ENCODE results near the gene ALG2. TPM values are rescaled to one million over a fixed set of nuclear protein-coding genes. Genes with fewer than 3 reads are reported as not detected.

ALG2 gene
- polyA plus RNA-seq, 4 donors, result 12.4 to 45.5 (median 20.6) TPM

- DNase-seq (no peak), FAIRE-seq (no peak)
- 55 to 75% (median 70%) methylated on average over 10 of the region's 10 CpGs for WGBS, 3 donors
- H3K4me3 ChIP-seq (ENCODE audit: low read depth in 1 of 3, low read length in 3 of 3), result no peak overlapping the region
- H3K27ac ChIP-seq (ENCODE audit: low read depth in 1 of 3, low read length in 2 of 3), result no peak overlapping the region
- no peaks in the 10 kb centered on the region for H3K36me3 ChIP-seq (ENCODE audit: control insufficient read depth in 3 of 3, insufficient read depth in 2 of 3, low read depth in 1 of 3, low read length in 3 of 3)
- no peaks in the 10 kb centered on the region for H3K27me3 ChIP-seq (ENCODE audit: control insufficient read depth in 3 of 3, insufficient read depth in 3 of 3, low read length in 3 of 3)
- H3K9me3 ChIP-seq (ENCODE audit: control insufficient read depth in 2 of 2, insufficient read depth in 1 of 2, low read depth in 1 of 2, low read length in 1 of 2), result no peaks in the 10 kb centered on the region
- peaks cover 0 to 48% (median 0%) of the 10 kb centered on the region in 3 donors for H3K4me1 ChIP-seq (ENCODE audit: control insufficient read depth in 3 of 3, insufficient read depth in 2 of 3, low read depth in 1 of 3, low read length in 2 of 3)
Observed at GRCh38 chr9:99169982-99170761, 51.6 kb downstream of the ALG2 start.

- H3K36me3 ChIP-seq (ENCODE audit: control insufficient read depth in 3 of 3, insufficient read depth in 2 of 3, low read depth in 1 of 3, low read length in 3 of 3), result no peaks in the 10 kb centered on the region
- H3K9me3 ChIP-seq (ENCODE audit: control insufficient read depth in 2 of 2, insufficient read depth in 1 of 2, low read depth in 1 of 2, low read length in 1 of 2), result no peaks in the 10 kb centered on the region
- no peak overlapping the region for H3K4me3 ChIP-seq (ENCODE audit: low read depth in 1 of 3, low read length in 3 of 3)
- WGBS, 3 donors, result 38 to 66% (median 57%) methylated on average over 2 of the region's 2 CpGs
- FAIRE-seq, result no peak
- H3K4me1 ChIP-seq (ENCODE audit: control insufficient read depth in 3 of 3, insufficient read depth in 2 of 3, low read depth in 1 of 3, low read length in 2 of 3), result peaks cover 0 to 43% (median 0%) of the 10 kb centered on the region in 3 donors
- DNase-seq, result no peak
- H3K27me3 ChIP-seq (ENCODE audit: control insufficient read depth in 3 of 3, insufficient read depth in 3 of 3, low read length in 3 of 3), result no peaks in the 10 kb centered on the region
- no peak overlapping the region for H3K27ac ChIP-seq (ENCODE audit: low read depth in 1 of 3, low read length in 2 of 3)
Observed at GRCh38 chr9:99169086-99169485, 52.7 kb downstream of the ALG2 start.

GRCh38 chr9:99167694-99168093, 54.0 kb downstream of the ALG2 start:
- no peak overlapping the region for H3K4me3 ChIP-seq (ENCODE audit: low read depth in 1 of 3, low read length in 3 of 3)
- H3K36me3 ChIP-seq (ENCODE audit: control insufficient read depth in 3 of 3, insufficient read depth in 2 of 3, low read depth in 1 of 3, low read length in 3 of 3), result no peaks in the 10 kb centered on the region
- WGBS, 3 donors, result 57 to 71% (median 67%) methylated on average over 3 of the region's 3 CpGs
- H3K27ac ChIP-seq (ENCODE audit: low read depth in 1 of 3, low read length in 2 of 3), result no peak overlapping the region
- FAIRE-seq, result no peak
- H3K27me3 ChIP-seq (ENCODE audit: control insufficient read depth in 3 of 3, insufficient read depth in 3 of 3, low read length in 3 of 3), result no peaks in the 10 kb centered on the region
- no peak for DNase-seq
- H3K4me1 ChIP-seq (ENCODE audit: control insufficient read depth in 3 of 3, insufficient read depth in 2 of 3, low read depth in 1 of 3, low read length in 2 of 3), result peaks cover 0 to 29% (median 0%) of the 10 kb centered on the region in 3 donors
- no peaks in the 10 kb centered on the region for H3K9me3 ChIP-seq (ENCODE audit: control insufficient read depth in 2 of 2, insufficient read depth in 1 of 2, low read depth in 1 of 2, low read length in 1 of 2)

GRCh38 chr9:99167119-99167518, 54.6 kb downstream of the ALG2 start:
- Histone ChIP-seq H3K9me3 (ENCODE audit: control insufficient read depth in 2 of 2, insufficient read depth in 1 of 2, low read depth in 1 of 2, low read length in 1 of 2) (no peaks in the 10 kb centered on the region), H3K4me1 (ENCODE audit: control insufficient read depth in 3 of 3, insufficient read depth in 2 of 3, low read depth in 1 of 3, low read length in 2 of 3) (peaks cover 0 to 24% (median 0%) of the 10 kb centered on the region in 3 donors), H3K4me3 (ENCODE audit: low read depth in 1 of 3, low read length in 3 of 3) (no peak overlapping the region), H3K27ac (ENCODE audit: low read depth in 1 of 3, low read length in 2 of 3) (no peak overlapping the region), H3K27me3 (ENCODE audit: control insufficient read depth in 3 of 3, insufficient read depth in 3 of 3, low read length in 3 of 3) (no peaks in the 10 kb centered on the region), H3K36me3 (ENCODE audit: control insufficient read depth in 3 of 3, insufficient read depth in 2 of 3, low read depth in 1 of 3, low read length in 3 of 3) (no peaks in the 10 kb centered on the region)
- FAIRE-seq (no peak), DNase-seq (no peak)
- 66 to 71% (median 67%) methylated on average over 4 of the region's 4 CpGs for WGBS, 3 donors

Other genes starting within 250 kb of the ALG2 start
- gene TGFBR1, start 116.8 kb downstream of the ALG2 start, polyA plus RNA-seq, result 10 to 100 TPM in 1 of 4 donors, 1 to 10 TPM in 3; 3.8 to 16.2 (median 6.8) TPM
- gene SEC61B, start 340 bp upstream of the ALG2 start, polyA plus RNA-seq, result 100 to 1,000 TPM; 191 to 382 (median 281) TPM

Data from small intestine (tissue), 7 donors.